Upper lobe of left lung (tissue), 6 donors: ENCODE data around the gene LRIG2. TPM values are rescaled to one million over a fixed set of nuclear protein-coding genes. Genes with fewer than 3 reads are reported as not detected.
A peak's percentile ranks its signal among the peaks of the same experiment; 100 is the strongest.

Experiments
- ATAC-seq, 2 donors: fragments of 200-7000 bp; cut with Tn5 transposase; one replicate each; pipeline ENCODE4 v1.9.1; 2022; ENCODE audit warnings: mild to moderate bottlenecking in 2 of 2, moderate library complexity in 2 of 2; ENCODE audit not compliant: low FRiP score in 2 of 2
- DNase-seq, 2 donors: peaks; one replicate each; pipeline ENCODE4 v3.0.0-alpha.2; 2019 to 2020
- H3K27ac ChIP-seq, 4 donors: fragments of 200-600 bp; sonication (generic); one replicate each; pipeline ENCODE4 v1.5.1; 2016 to 2019
- H3K27me3 ChIP-seq, 4 donors: fragments of 200-600 bp; sonication (generic); one replicate each; pipeline ENCODE4 v1.5.1; 2017 to 2019
- H3K36me3 ChIP-seq, 4 donors: fragments of 200-600 bp; sonication (generic); one replicate each; pipeline ENCODE4 v1.5.1; 2016 to 2019
- H3K4me1 ChIP-seq, 4 donors: fragments of 200-600 bp; sonication (generic); one replicate each; pipeline ENCODE4 v1.5.1; 2018 to 2019
- H3K4me3 ChIP-seq, 4 donors: fragments of 200-600 bp; sonication (generic); one replicate each; pipeline ENCODE4 v1.5.1; 2017 to 2019; ENCODE audit warnings: mild to moderate bottlenecking in 2 of 4, moderate library complexity in 1 of 4
- H3K9me3 ChIP-seq, 4 donors: fragments of 200-600 bp; sonication (generic); one replicate each; pipeline ENCODE4 v1.5.1; 2018 to 2019
- EP300 ChIP-seq, 4 donors: sonication (generic); formaldehyde crosslinking; IDR thresholded peaks; one replicate each; pipeline ENCODE4 v1.5.1; 2017; ENCODE audit warnings: antibody characterized with exemption in 4 of 4, control low read depth in 2 of 4
- POLR2A ChIP-seq, 4 donors: fragments of 450-650 bp; IDR thresholded peaks; one replicate each; pipeline ENCODE4 v1.5.1; 2016 to 2017; ENCODE audit warnings: antibody characterized with exemption in 4 of 4, mild to moderate bottlenecking in 2 of 4
- POLR2AphosphoS5 ChIP-seq, 2 donors: sonication (generic); formaldehyde crosslinking; IDR thresholded peaks; one replicate each; pipeline ENCODE4 v1.5.1; 2017; ENCODE audit warnings: antibody characterized with exemption in 2 of 2
- WGBS, 2 donors: methylation state at CpG; one replicate each; pipeline ENCODE4 v1.1.5; 2017 to 2018; 5-methylcytosine and 5-hydroxymethylcytosine counted together
- total RNA-seq, 6 donors: library from RNA; depleted of rRNA in 4 of 6; stranded (reverse); fragments of >200 nt in 4 of 6; gene quantifications; one replicate each; pipeline versions ENCODE4 v1.1.0 to v1.2.1, GENCODE V29; 2016 to 2021
- TF ChIP-seq, protein P1 (sequence below), 6 experiments: fragments of 450-650 bp in 4 of 6; fragments of 200-600 bp in 2 of 6; sonication (generic) in 2 of 6; IDR thresholded peaks; one replicate each; pipeline ENCODE4 v1.5.1; 2016 to 2019; ENCODE audit warnings: antibody characterized with exemption in 6 of 6
- donor health status: DM: no; HTN: no; CAD: no; lungs with moderate emphysema.
- donor health status: DM: no; HTN: yes; CAD: no; lungs with severe emphysema.

LRIG2 gene
- total RNA-seq, 6 donors from 2014 or later, result 4.2 to 21.1 (median 11.8) TPM

- DNase-seq, result no peak
Observed at GRCh38 chr1:113138778-113139177, 65.8 kb downstream of the LRIG2 start.

GRCh38 chr1:113140176-113140575, 67.2 kb downstream of the LRIG2 start:
- peaks cover 22 to 29% (median 24%) of the 10 kb centered on the region in 4 donors for H3K4me1 ChIP-seq
- WGBS, 2 donors, result 92 to 100% methylated on average over 1 of the region's 1 CpG
- TF ChIP-seq, protein P1, sequence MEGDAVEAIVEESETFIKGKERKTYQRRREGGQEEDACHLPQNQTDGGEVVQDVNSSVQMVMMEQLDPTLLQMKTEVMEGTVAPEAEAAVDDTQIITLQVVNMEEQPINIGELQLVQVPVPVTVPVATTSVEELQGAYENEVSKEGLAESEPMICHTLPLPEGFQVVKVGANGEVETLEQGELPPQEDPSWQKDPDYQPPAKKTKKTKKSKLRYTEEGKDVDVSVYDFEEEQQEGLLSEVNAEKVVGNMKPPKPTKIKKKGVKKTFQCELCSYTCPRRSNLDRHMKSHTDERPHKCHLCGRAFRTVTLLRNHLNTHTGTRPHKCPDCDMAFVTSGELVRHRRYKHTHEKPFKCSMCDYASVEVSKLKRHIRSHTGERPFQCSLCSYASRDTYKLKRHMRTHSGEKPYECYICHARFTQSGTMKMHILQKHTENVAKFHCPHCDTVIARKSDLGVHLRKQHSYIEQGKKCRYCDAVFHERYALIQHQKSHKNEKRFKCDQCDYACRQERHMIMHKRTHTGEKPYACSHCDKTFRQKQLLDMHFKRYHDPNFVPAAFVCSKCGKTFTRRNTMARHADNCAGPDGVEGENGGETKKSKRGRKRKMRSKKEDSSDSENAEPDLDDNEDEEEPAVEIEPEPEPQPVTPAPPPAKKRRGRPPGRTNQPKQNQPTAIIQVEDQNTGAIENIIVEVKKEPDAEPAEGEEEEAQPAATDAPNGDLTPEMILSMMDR (IDR thresholded peaks at IDR 0.05), result no peak
- no peak for TF ChIP-seq EP300 (IDR thresholded peaks at IDR 0.05)
- no peak for TF ChIP-seq POLR2A (IDR thresholded peaks at IDR 0.05)
- no peak for TF ChIP-seq POLR2AphosphoS5 (IDR thresholded peaks at IDR 0.05)

More at GRCh38 chr1:113138778-113139177, 65.8 kb downstream of the LRIG2 start:
- Histone ChIP-seq H3K4me1 (peaks cover 22 to 29% (median 24%) of the 10 kb centered on the region in 4 donors), H3K36me3 (no peaks in the 10 kb centered on the region), H3K27me3 (no peaks in the 10 kb centered on the region), H3K27ac (no peak overlapping the region), H3K9me3 (no peaks in the 10 kb centered on the region), H3K4me3 (no peak overlapping the region)
- TF ChIP-seq POLR2AphosphoS5 (IDR thresholded peaks at IDR 0.05) (no peak), EP300 (IDR thresholded peaks at IDR 0.05) (no peak), POLR2A (IDR thresholded peaks at IDR 0.05) (no peak)
- TF ChIP-seq, protein P1 (IDR thresholded peaks at IDR 0.05), result no peak
- ATAC-seq, result no peak

GRCh38 chr1:113140588-113141446, 67.8 kb downstream of the LRIG2 start:
- Histone ChIP-seq H3K27ac (peak overlapping the region; percentile 19 to 64 (median 58)), H3K4me1 (peaks cover 22 to 29% (median 24%) of the 10 kb centered on the region in 4 donors), H3K36me3 (no peaks in the 10 kb centered on the region), H3K4me3 (peak overlapping the region in 2 of 4 donors; percentile 13 to 25), H3K27me3 (no peaks in the 10 kb centered on the region), H3K9me3 (no peaks in the 10 kb centered on the region)
- DNase-seq (peak in 1 of 2 donors; percentile 62), ATAC-seq (peak; percentile 84 to 90)
- TF ChIP-seq EP300 (IDR thresholded peaks at IDR 0.05), result no peak
- TF ChIP-seq, protein P1 (IDR thresholded peaks at IDR 0.05), result peak; percentile 55 to 80 (median 66)
- no peak for TF ChIP-seq POLR2AphosphoS5 (IDR thresholded peaks at IDR 0.05)
- TF ChIP-seq POLR2A (IDR thresholded peaks at IDR 0.05), result no peak
- WGBS, 2 donors, result 29 to 32% methylated on average over 11 to 13 of the region's 13 CpGs

More at GRCh38 chr1:113140176-113140575, 67.2 kb downstream of the LRIG2 start:
- Histone ChIP-seq H3K36me3 (no peaks in the 10 kb centered on the region), H3K9me3 (no peaks in the 10 kb centered on the region), H3K27me3 (no peaks in the 10 kb centered on the region), H3K4me3 (no peak overlapping the region), H3K27ac (no peak overlapping the region)
- DNase-seq (no peak), ATAC-seq (no peak)

GRCh38 chr1:113141650-113142473, 68.9 kb downstream of the LRIG2 start:
- TF ChIP-seq POLR2A (IDR thresholded peaks at IDR 0.05) (no peak), EP300 (IDR thresholded peaks at IDR 0.05) (no peak), POLR2AphosphoS5 (IDR thresholded peaks at IDR 0.05) (no peak)
- TF ChIP-seq, protein P1 (IDR thresholded peaks at IDR 0.05), result no peak
- WGBS, 2 donors, result 65 to 71% methylated on average over 4 of the region's 4 CpGs
- DNase-seq (no peak), ATAC-seq (peak in 1 of 2 donors; percentile 56)
- H3K4me3 ChIP-seq, result no peak overlapping the region
- H3K9me3 ChIP-seq, result no peaks in the 10 kb centered on the region
- H3K27ac ChIP-seq, result peak overlapping the region in 2 of 4 donors; percentile 25 to 53
- H3K27me3 ChIP-seq, result no peaks in the 10 kb centered on the region
- peaks cover 22 to 29% (median 24%) of the 10 kb centered on the region in 4 donors for H3K4me1 ChIP-seq
- no peaks in the 10 kb centered on the region for H3K36me3 ChIP-seq
